H9 (cell line): ENCODE measurements around the gene DOC2B. TPM values are rescaled to one million over a fixed set of nuclear protein-coding genes. Genes with fewer than 3 reads are reported as not detected.

ENCODE experiments used
- DNase-seq: peaks from one replicate; pipeline ENCODE4 v3.0.0-alpha.2; 2017
- H2AFZ ChIP-seq: one replicate; pipeline ENCODE4 v1.6.1; 2013; ENCODE audit warnings: mild to moderate bottlenecking, low read length, control low read depth, moderate library complexity
- H2AK5ac ChIP-seq: 2 replicates; pipeline ENCODE4 v1.6.1; 2013; ENCODE audit warnings: low read length, control low read depth, mixed read lengths; ENCODE audit not compliant: insufficient read length
- H2BK120ac ChIP-seq: one replicate; pipeline ENCODE4 v1.6.1; 2013; ENCODE audit warnings: low read depth, mild to moderate bottlenecking, low read length, control low read depth, inconsistent platforms; ENCODE audit not compliant: poor library complexity, severe bottlenecking
- H2BK12ac ChIP-seq: 2 replicates; pipeline ENCODE4 v1.6.1; 2013; ENCODE audit warnings: low read length, control low read depth, mixed read lengths, low read depth; ENCODE audit not compliant: insufficient read length
- H2BK15ac ChIP-seq: 2 replicates; pipeline ENCODE4 v1.6.1; 2013; ENCODE audit warnings: low read depth, low read length, control low read depth
- H2BK20ac ChIP-seq: one replicate; pipeline ENCODE4 v1.6.1; 2013; ENCODE audit warnings: low read depth, mild to moderate bottlenecking, low read length, control low read depth, inconsistent platforms; ENCODE audit not compliant: poor library complexity, severe bottlenecking
- H2BK5ac ChIP-seq: 2 replicates; pipeline ENCODE4 v1.6.1; 2013; ENCODE audit warnings: low read length, control low read depth, mixed read lengths; ENCODE audit not compliant: insufficient read length
- H3K14ac ChIP-seq: 2 replicates; pipeline ENCODE4 v1.6.1; 2013; ENCODE audit warnings: low read length, control low read depth; ENCODE audit not compliant: insufficient read depth
- H3K18ac ChIP-seq: 2 replicates; pipeline ENCODE4 v1.6.1; 2013; ENCODE audit warnings: low read depth, mild to moderate bottlenecking, mixed read lengths, low read length, control low read depth; ENCODE audit not compliant: insufficient read length
- H3K23ac ChIP-seq: 2 replicates; pipeline ENCODE4 v1.6.1; 2013; ENCODE audit warnings: low read length, control low read depth, mixed read lengths, low read depth; ENCODE audit not compliant: insufficient read length
- H3K23me2 ChIP-seq: 2 replicates; pipeline ENCODE4 v1.6.1; 2013; ENCODE audit warnings: low read depth, mild to moderate bottlenecking, mixed read lengths, low read length, control low read depth; ENCODE audit not compliant: insufficient read length, poor library complexity, severe bottlenecking
- H3K27ac ChIP-seq: 2 replicates; pipeline ENCODE4 v1.5.1; 2013; ENCODE audit warnings: low read length, control low read depth, mixed read lengths, low read depth; ENCODE audit not compliant: insufficient read length
- H3K27me3 ChIP-seq: 2 replicates; pipeline ENCODE4 v1.6.1; 2013; ENCODE audit warnings: low read length, control low read depth, inconsistent platforms; ENCODE audit not compliant: insufficient read depth
- H3K4ac ChIP-seq: 2 replicates; pipeline ENCODE4 v1.6.1; 2013; ENCODE audit warnings: low read depth, mild to moderate bottlenecking, control low read depth, inconsistent platforms, low read length, moderate library complexity
- H3K4me1 ChIP-seq: 2 replicates; pipeline ENCODE4 v1.6.1; 2013; ENCODE audit warnings: low read length, control low read depth, inconsistent platforms; ENCODE audit not compliant: insufficient read depth
- H3K4me2 ChIP-seq: 2 replicates; pipeline ENCODE4 v1.6.1; 2013; ENCODE audit warnings: low read length, control low read depth, mixed read lengths; ENCODE audit not compliant: insufficient read length, insufficient read depth
- H3K56ac ChIP-seq: 2 replicates; pipeline ENCODE4 v1.6.1; 2013; ENCODE audit warnings: low read depth, mild to moderate bottlenecking, mixed read lengths, low read length, control low read depth; ENCODE audit not compliant: insufficient read length
- H3K79me1 ChIP-seq: 2 replicates; pipeline ENCODE4 v1.6.1; 2013; ENCODE audit warnings: low read depth, mild to moderate bottlenecking, moderate library complexity, low read length, control low read depth, inconsistent platforms; ENCODE audit not compliant: insufficient read depth, poor library complexity, severe bottlenecking
- H3K79me2 ChIP-seq: 2 replicates; pipeline ENCODE4 v1.6.1; 2013; ENCODE audit warnings: low read length, control low read depth, inconsistent platforms; ENCODE audit not compliant: insufficient read depth
- H3K9ac ChIP-seq: 2 replicates; pipeline ENCODE4 v1.6.1; 2013; ENCODE audit warnings: low read length, control low read depth, mixed read lengths; ENCODE audit not compliant: insufficient read length; ENCODE audit errors: extremely low read depth
- H3K9me3 ChIP-seq: one replicate; pipeline ENCODE4 v1.6.1; 2013; ENCODE audit warnings: low read depth, low read length, inconsistent platforms; ENCODE audit not compliant: control insufficient read depth
- H3T11ph ChIP-seq: one replicate; pipeline ENCODE4 v1.6.1; 2013; ENCODE audit warnings: mild to moderate bottlenecking, low read length, control low read depth, inconsistent platforms
- H4K20me1 ChIP-seq: one replicate; pipeline ENCODE4 v1.6.1; 2013; ENCODE audit not compliant: control insufficient read depth, insufficient read length, insufficient read depth
- H4K5ac ChIP-seq: 2 replicates; pipeline ENCODE4 v1.6.1; 2013; ENCODE audit warnings: low read depth, mild to moderate bottlenecking, mixed read lengths, low read length, control low read depth; ENCODE audit not compliant: insufficient read length
- H4K8ac ChIP-seq: replicated peaks from 2 replicates; pipeline ENCODE4 v1.6.1; 2013; ENCODE audit warnings: low read length, control low read depth, mixed read lengths, low read depth; ENCODE audit not compliant: insufficient read length
- H4K91ac ChIP-seq: 2 replicates; pipeline ENCODE4 v1.6.1; 2013; ENCODE audit warnings: low read depth, mild to moderate bottlenecking, moderate library complexity, mixed read lengths, low read length, control low read depth; ENCODE audit not compliant: insufficient read length
- H3K27ac Mint-ChIP-seq, 3 experiments: 2 replicates in 2 of 3; 3 replicates in 1 of 3; pipeline ENCODE4 v1.8.0; 2020 to 2021; ENCODE audit warnings: mixed read lengths in 3 of 3, mild to moderate bottlenecking in 1 of 3, moderate library complexity in 1 of 3
- H3K27me3 Mint-ChIP-seq: 2 replicates; pipeline ENCODE4 v1.8.0; 2021; ENCODE audit warnings: low read depth, mild to moderate bottlenecking, moderate library complexity, mixed read lengths
- H3K36me3 Mint-ChIP-seq, 3 experiments: 2 replicates in 2 of 3; 3 replicates in 1 of 3; pipeline ENCODE4 v1.8.0; 2020 to 2021; ENCODE audit warnings: low read depth in 3 of 3, mixed read lengths in 3 of 3; ENCODE audit not compliant: insufficient read depth in 1 of 3
- H3K4me1 Mint-ChIP-seq, 2 experiments: 2 replicates each; pipeline ENCODE4 v1.8.0; 2020; ENCODE audit warnings: mixed read lengths in 2 of 2
- H3K4me3 Mint-ChIP-seq, 2 experiments: 2 replicates in 1 of 2; 3 replicates in 1 of 2; pipeline ENCODE4 v1.8.0; 2020 to 2021; ENCODE audit warnings: mild to moderate bottlenecking in 2 of 2, mixed read lengths in 2 of 2, moderate library complexity in 1 of 2
- H3K9me3 Mint-ChIP-seq, 2 experiments: 2 replicates in 1 of 2; 3 replicates in 1 of 2; pipeline ENCODE4 v1.8.0; 2020; ENCODE audit warnings: mild to moderate bottlenecking in 2 of 2, mixed read lengths in 2 of 2, moderate library complexity in 1 of 2
- WGBS: extraction: QIAGEN DNeasy Blood & Tissue Kit; methylation state at CpG from one replicate; pipeline ENCODE4 v1.1.7; 2013; ENCODE audit warnings: missing lambda C conversion rate, low lambda C conversion rate, mixed read lengths; ENCODE audit not compliant: insufficient read length; ENCODE audit errors: extremely low coverage; 5-methylcytosine and 5-hydroxymethylcytosine counted together
- total RNA-seq: library from RNA; stranded (reverse); gene quantifications from 2 replicates; pipeline ENCODE4 v1.2.1, GENCODE V29; 2021
- TF ChIP-seq, protein P1 (sequence below): fragments of 200-600 bp; sonication (generic); conservative IDR thresholded peaks from 3 replicates; pipeline ENCODE4 v1.8.0; 2021; ENCODE audit warnings: antibody characterized with exemption, mild to moderate bottlenecking

Gene DOC2B
- total RNA-seq, 1 experiment from 2014 or later, result 2.1 TPM

DNA sequence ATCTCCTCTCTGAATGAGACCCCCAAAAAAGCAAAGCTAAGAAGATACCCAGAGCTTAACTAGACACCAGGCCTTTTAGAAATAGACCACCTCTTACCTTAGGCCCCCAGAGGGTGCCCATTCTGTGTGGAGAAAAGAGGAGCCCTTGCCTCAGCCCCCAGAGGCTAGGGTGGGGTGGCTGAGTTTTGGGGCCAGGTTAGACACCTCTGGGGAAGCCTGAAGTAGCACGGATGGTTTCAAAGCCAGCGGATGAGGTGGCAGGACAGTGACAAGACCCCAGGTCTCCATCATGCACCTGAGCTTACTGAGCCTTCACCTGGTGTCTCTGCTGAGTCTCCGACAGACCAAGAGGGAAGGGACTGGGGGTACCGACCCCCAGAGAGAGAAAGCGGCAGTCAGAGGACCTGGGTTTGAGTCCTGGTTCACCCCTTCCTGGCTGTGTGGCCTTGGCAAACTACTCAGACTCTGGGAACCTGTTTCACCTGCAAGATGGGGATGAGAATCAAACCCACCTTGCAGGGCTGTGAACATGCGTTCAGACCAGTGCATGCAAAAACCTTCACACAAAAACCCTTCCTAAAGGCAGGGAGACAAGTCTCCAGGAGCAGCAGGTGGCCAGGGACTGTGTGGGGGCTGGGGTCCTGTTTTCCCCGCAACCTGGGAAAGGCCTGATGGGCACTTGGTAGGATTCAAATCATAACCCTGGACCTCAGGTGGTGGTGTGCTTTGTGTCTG, 36.3 kb downstream of the DOC2B start:
- DNase-seq, result no peak
- Histone ChIP-seq H2BK120ac (no peak overlapping the region), H3K79me1 (no peaks in the 10 kb centered on the region), H3K9ac (no peak overlapping the region), H3K27me3 (no peaks in the 10 kb centered on the region; the same call in 1 of the 2 replicates), H4K8ac (no peak overlapping the region), H3K79me2 (no peaks in the 10 kb centered on the region), H3K4me2 (no peak overlapping the region), H3K14ac (no peak overlapping the region), H3K9me3 (no peaks in the 10 kb centered on the region), H3K56ac (no peak overlapping the region), H3K23me2 (no peaks in the 10 kb centered on the region), H2BK5ac (no peak overlapping the region), H3K4ac (no peak overlapping the region), H3K27ac (no peak overlapping the region), H3K18ac (no peak overlapping the region), H4K20me1 (no peaks in the 10 kb centered on the region), H2BK12ac (no peak overlapping the region), H2AFZ (no peak overlapping the region), H3K4me1 (no peaks in the 10 kb centered on the region), H3K23ac (no peak overlapping the region), H2BK20ac (no peak overlapping the region), H2AK5ac (no peak overlapping the region), H4K91ac (no peak overlapping the region), H2BK15ac (no peak overlapping the region), H3T11ph (no peak overlapping the region), H4K5ac (no peak overlapping the region)
- H3K4me1 Mint-ChIP-seq, result no peaks in the 10 kb centered on the region
- no peak overlapping the region for H3K27ac Mint-ChIP-seq
- H3K9me3 Mint-ChIP-seq, result peaks cover 3 to 4% of the 10 kb centered on the region in 2 experiments; a peak in 1 of 5 replicates
- H3K4me3 Mint-ChIP-seq, result no peak overlapping the region
- H3K36me3 Mint-ChIP-seq, result no peaks in the 10 kb centered on the region; a peak in 1 of 7 replicates
- H3K27me3 Mint-ChIP-seq, result no peaks in the 10 kb centered on the region; the same call in 1 of the 2 replicates
- TF ChIP-seq, protein P1, sequence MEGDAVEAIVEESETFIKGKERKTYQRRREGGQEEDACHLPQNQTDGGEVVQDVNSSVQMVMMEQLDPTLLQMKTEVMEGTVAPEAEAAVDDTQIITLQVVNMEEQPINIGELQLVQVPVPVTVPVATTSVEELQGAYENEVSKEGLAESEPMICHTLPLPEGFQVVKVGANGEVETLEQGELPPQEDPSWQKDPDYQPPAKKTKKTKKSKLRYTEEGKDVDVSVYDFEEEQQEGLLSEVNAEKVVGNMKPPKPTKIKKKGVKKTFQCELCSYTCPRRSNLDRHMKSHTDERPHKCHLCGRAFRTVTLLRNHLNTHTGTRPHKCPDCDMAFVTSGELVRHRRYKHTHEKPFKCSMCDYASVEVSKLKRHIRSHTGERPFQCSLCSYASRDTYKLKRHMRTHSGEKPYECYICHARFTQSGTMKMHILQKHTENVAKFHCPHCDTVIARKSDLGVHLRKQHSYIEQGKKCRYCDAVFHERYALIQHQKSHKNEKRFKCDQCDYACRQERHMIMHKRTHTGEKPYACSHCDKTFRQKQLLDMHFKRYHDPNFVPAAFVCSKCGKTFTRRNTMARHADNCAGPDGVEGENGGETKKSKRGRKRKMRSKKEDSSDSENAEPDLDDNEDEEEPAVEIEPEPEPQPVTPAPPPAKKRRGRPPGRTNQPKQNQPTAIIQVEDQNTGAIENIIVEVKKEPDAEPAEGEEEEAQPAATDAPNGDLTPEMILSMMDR, result no peak
- WGBS, result no CpG with 5 or more reads among the region's 7 CpGs
